ENCODE data around the gene SLC9A3. TPM values are rescaled to one million over a fixed set of nuclear protein-coding genes. Genes with fewer than 3 reads are reported as not detected.
"Not testable (repeated sequence)": the region's sequence is repeated elsewhere in the genome, so short reads cannot be mapped to it uniquely, and the experiment has no call there.

Gene SLC9A3
- total RNA-seq, 1 donor from 2014 or later: 0.81 TPM

DNA sequence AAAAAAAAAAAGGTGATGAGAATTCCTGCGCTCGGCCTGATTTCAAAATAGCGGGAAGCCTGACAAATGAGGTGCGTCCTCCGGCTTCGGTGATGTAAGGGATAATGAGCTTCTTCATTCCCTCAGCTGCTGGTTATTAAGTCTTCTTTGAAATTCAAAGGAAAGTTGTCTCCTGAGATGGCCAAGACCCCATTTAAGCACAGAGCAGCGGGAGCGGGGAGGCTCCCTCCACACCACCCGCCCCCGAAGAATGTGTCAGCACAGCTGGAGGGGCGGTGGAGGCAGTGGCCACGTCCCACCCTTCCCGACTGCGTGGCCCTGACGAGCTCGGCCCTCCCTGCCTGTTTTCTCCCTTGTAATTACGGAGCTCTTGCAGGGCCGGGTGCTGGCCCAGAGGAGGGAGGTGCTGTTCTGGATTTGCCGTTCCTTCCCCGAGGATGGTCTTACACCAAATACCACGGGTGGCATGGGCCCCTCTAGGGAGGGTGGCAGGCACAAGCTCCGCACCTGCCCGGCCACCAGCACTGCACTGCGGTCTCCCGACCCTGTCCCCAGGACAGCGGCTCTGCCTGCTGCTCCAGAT lies 31.0 kb downstream of the SLC9A3 start:
- DNase-seq (ENCODE audit: low spot score): no peak
- no peak for ATAC-seq

DNA sequence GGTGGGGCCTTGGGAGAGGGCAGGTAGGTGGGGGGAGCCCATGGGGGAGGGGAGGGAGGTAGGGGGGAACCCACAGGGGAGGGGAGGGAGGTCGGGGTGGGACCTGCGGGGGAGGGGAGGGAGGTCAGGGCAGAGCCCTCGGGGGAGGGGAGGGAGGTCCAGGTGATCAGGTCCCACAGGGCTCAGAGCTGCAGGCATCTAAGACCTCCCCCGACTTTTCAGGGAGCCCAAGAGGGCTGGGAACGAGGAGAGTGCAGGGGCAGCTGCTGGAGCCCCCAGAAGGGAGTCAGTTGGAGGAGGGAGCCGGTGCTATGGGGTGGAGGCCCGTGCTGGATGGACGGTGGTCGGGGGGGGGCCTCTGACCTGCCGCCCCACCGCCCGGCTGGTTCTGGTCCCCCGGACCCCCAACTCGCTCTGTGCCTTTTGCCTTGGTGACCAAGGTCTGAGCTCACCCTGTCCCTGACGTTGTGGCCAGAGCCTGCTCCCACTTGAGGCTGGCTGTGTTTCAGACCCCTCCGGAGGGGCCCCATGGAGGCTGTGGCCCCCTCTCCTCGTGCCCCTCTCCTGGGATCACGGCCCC lies 31.8 kb downstream of the SLC9A3 start:
- ATAC-seq (no peak), DNase-seq (ENCODE audit: low spot score) (no peak)

- DNase-seq (ENCODE audit: low spot score): no peak
- ATAC-seq: no peak
Observed at GRCh38 chr5:491856-492155, 32.4 kb downstream of the SLC9A3 start.

- DNase-seq (ENCODE audit: low spot score): no peak
Observed at GRCh38 chr5:491119-491855, 33.0 kb downstream of the SLC9A3 start.

GRCh38 chr5:490116-491106 lies 33.8 kb downstream of the SLC9A3 start:
- ATAC-seq (no peak), DNase-seq (ENCODE audit: low spot score) (no peak)

More at GRCh38 chr5:491119-491855, 33.0 kb downstream of the SLC9A3 start:
- ATAC-seq: no peak

- DNase-seq (ENCODE audit: low spot score) (no peak), ATAC-seq (no peak)
Observed at GRCh38 chr5:489689-490080, 34.6 kb downstream of the SLC9A3 start.

- DNase-seq (ENCODE audit: low spot score) (no peak), ATAC-seq (no peak)
Observed at GRCh38 chr5:488744-489688, 35.2 kb downstream of the SLC9A3 start.

GRCh38 chr5:488241-488640 lies 36.0 kb downstream of the SLC9A3 start:
- no peak for ATAC-seq
- no peak for DNase-seq (ENCODE audit: low spot score)

- not testable (repeated sequence) for ATAC-seq; DNase-seq (ENCODE audit: low spot score)
Observed at GRCh38 chr5:486597-486996, 37.7 kb downstream of the SLC9A3 start.

DNA sequence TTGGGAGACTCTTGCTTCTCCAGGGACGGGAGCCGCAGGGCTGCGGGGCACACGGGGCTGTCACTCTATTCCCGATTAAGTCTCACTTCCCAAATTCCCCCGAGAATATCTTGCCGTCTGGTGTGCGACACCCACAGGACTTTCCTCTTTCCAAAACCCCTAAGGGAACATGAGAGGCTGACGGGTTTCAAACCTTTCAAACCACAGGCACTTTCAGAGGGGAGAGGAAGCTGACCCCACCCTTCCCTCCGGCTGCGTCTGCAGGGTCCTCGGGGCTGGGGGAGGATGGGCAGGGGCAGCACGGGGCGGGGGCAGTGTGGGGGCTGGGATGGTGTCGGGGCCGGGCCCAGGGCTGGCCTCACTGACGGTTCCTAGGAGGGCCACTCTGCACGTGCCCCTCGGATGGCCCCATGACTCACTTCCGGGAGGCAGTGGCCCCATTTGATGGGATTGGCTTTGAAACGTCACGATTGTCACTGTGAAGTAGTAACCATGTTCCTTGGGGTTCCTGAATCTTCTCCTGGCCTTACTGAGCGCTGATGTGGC lies 38.2 kb downstream of the SLC9A3 start:
- DNase-seq (ENCODE audit: low spot score) (no peak), ATAC-seq (no peak)

- DNase-seq (ENCODE audit: low spot score): no peak
- no peak for ATAC-seq
Observed at GRCh38 chr5:485113-485945, 38.9 kb downstream of the SLC9A3 start.

DNA sequence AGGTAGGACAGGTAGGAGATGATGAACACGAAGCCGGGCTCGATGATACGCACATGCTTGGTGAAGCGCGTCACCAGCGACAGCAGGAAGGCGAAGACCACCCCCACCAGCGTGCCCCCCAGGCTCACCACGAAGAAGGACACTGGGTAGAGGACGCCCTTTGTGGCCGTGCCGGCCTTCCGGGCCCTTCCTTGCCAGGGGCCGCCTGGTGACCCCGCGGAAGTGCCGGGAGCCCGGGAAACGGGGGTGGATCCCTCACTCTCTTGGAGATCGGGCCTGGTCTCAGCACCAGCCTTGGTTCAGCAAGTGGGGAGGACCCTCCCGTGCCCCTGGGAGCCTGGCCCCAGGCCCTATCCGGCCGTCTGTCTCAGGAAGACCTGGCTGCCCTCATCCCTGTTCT lies 39.7 kb downstream of the SLC9A3 start:
- ATAC-seq: no peak

GRCh38 chr5:483434-484140 lies 40.7 kb downstream of the SLC9A3 start:
- ATAC-seq: no peak
- no peak for DNase-seq (ENCODE audit: low spot score)

More for the DNA sequence above, 39.7 kb downstream of the SLC9A3 start:
- DNase-seq (ENCODE audit: low spot score): no peak

- DNase-seq (ENCODE audit: low spot score): no peak
- ATAC-seq: no peak
Observed at GRCh38 chr5:483011-483410, 41.2 kb downstream of the SLC9A3 start.

DNA sequence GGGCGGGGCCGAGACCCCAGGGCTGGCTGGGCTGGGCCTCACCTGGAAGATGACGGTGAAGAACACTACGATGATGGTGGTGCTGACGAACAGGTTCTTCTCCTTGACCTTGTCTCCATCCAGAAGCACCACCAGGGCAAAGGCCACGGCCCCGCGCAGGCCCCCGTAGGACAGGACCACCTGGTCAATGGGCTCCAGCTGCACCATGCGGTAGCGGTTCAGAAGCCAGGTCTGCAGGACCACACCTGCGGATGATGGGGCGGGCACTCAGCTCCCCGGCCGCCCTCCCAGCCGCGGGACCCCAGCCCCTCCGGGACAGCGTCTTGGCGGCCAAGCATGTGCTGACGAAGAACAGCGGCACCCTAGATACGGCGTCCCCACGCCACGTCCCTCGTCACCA lies 41.7 kb downstream of the SLC9A3 start:
- ATAC-seq: no peak

DNA sequence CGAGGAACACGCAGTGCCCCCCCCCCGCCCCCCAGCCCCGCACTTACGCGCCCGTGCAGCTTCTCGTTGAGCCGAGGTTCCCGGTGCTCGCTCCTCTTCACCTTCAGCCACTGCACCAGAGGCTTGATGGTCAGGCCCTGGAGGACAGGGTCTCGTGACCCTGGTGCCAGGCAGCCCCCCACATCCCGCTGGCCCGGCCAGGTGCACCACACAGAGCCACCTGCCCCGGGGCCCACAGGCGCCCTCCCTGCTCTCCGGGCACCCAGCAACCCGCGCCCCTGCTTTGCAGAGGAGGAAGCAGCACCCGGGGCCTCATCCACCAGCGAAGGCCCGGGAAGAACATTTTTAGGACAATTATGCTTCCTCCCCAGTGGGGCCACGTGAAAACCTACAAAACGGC lies 42.2 kb downstream of the SLC9A3 start:
- ATAC-seq (no peak), DNase-seq (ENCODE audit: low spot score) (no peak)

More for the DNA sequence above, 41.7 kb downstream of the SLC9A3 start:
- no peak for DNase-seq (ENCODE audit: low spot score)

- DNase-seq (ENCODE audit: low spot score): no peak
- ATAC-seq: no peak
Observed at GRCh38 chr5:481347-481746, 42.9 kb downstream of the SLC9A3 start.

DNA sequence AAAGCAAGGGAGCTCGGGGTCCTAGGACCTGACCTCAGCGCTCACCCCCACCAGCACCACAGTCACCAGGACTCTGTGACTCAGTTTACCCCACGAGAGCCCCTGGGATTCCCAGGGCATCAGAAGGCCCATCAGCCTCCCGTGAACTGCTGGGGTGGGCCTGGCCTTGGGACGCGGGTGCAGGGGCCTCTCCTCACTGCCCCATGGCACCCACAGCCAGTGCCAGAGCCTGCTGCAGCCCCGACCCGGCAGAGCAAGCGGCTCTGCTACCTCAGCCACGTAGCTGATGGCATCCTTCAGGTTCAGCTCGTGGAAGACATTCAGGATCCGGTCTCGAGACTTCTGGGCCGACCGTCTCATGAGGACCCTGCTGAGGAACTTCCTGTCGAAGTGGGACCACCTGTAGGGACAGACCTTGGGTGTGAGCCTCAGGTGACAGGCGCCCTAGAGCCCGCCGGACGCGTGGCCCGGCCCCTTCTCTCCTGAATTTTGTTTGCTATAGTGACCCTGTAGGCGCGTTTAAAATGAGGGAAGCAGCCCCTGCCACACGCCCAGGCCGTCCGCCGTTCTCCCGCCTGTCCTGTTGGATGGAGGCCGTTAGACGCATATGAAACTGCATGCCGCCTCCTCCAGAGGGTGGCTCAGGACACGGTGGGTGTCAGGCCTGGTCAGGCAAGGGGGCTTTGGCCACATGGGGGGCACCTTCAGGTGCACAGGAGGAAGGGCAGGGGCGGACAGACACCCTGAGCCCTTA lies 44.5 kb downstream of the SLC9A3 start:
- ATAC-seq (no peak), DNase-seq (ENCODE audit: low spot score) (no peak)
